PFSK-1 (cell line): Measurements from ENCODE around the gene DGUOK.

Source experiments
- FOXP2 ChIP-seq: optimal IDR thresholded peaks from 2 replicates; pipeline ENCODE3; 2011; ENCODE audit warnings: borderline replicate concordance, control low read depth, inconsistent platforms; ENCODE audit not compliant: insufficient read depth; ENCODE audit errors: extremely low read length, extremely low read depth
- POLR2AphosphoS5 ChIP-seq: IDR thresholded peaks from 2 replicates; pipeline ENCODE4 v1.6.1; 2012; ENCODE audit warnings: low read depth, mild to moderate bottlenecking, control low read depth, low read length, moderate library complexity
- SIN3A ChIP-seq: IDR thresholded peaks from 2 replicates; pipeline ENCODE4 v1.6.1; 2012; ENCODE audit warnings: mild to moderate bottlenecking, low read length, moderate library complexity, borderline replicate concordance; ENCODE audit not compliant: insufficient read depth
- TAF1 ChIP-seq: IDR thresholded peaks from 2 replicates; pipeline ENCODE4 v1.6.1; 2012; ENCODE audit warnings: low read length, control low read depth, borderline replicate concordance; ENCODE audit not compliant: insufficient read depth
- TF ChIP-seq, protein P1 (sequence below), 2 experiments: IDR thresholded peaks; 2 replicates each; pipeline versions ENCODE4 v1.6.1 to v1.8.0; 2011 to 2012; ENCODE audit warnings: low read depth in 2 of 2, low read length in 2 of 2, control low read depth in 1 of 2, inconsistent platforms in 1 of 2, mild to moderate bottlenecking in 1 of 2, moderate library complexity in 1 of 2; ENCODE audit not compliant: insufficient read depth in 1 of 2

DGUOK gene

GRCh38 chr2:73986085-73986681 lies 59.5 kb downstream of the DGUOK start:
- TF ChIP-seq TAF1, result no peak
- no peak for TF ChIP-seq POLR2AphosphoS5
- TF ChIP-seq FOXP2, result no peak
- no peak for TF ChIP-seq SIN3A
- TF ChIP-seq, protein P1, sequence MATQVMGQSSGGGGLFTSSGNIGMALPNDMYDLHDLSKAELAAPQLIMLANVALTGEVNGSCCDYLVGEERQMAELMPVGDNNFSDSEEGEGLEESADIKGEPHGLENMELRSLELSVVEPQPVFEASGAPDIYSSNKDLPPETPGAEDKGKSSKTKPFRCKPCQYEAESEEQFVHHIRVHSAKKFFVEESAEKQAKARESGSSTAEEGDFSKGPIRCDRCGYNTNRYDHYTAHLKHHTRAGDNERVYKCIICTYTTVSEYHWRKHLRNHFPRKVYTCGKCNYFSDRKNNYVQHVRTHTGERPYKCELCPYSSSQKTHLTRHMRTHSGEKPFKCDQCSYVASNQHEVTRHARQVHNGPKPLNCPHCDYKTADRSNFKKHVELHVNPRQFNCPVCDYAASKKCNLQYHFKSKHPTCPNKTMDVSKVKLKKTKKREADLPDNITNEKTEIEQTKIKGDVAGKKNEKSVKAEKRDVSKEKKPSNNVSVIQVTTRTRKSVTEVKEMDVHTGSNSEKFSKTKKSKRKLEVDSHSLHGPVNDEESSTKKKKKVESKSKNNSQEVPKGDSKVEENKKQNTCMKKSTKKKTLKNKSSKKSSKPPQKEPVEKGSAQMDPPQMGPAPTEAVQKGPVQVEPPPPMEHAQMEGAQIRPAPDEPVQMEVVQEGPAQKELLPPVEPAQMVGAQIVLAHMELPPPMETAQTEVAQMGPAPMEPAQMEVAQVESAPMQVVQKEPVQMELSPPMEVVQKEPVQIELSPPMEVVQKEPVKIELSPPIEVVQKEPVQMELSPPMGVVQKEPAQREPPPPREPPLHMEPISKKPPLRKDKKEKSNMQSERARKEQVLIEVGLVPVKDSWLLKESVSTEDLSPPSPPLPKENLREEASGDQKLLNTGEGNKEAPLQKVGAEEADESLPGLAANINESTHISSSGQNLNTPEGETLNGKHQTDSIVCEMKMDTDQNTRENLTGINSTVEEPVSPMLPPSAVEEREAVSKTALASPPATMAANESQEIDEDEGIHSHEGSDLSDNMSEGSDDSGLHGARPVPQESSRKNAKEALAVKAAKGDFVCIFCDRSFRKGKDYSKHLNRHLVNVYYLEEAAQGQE (IDR thresholded peaks at IDR 0.05; ENCODE audit: insufficient read depth in 1 of 2, low read depth in 2 of 2, low read length in 2 of 2), result no peak

DNA sequence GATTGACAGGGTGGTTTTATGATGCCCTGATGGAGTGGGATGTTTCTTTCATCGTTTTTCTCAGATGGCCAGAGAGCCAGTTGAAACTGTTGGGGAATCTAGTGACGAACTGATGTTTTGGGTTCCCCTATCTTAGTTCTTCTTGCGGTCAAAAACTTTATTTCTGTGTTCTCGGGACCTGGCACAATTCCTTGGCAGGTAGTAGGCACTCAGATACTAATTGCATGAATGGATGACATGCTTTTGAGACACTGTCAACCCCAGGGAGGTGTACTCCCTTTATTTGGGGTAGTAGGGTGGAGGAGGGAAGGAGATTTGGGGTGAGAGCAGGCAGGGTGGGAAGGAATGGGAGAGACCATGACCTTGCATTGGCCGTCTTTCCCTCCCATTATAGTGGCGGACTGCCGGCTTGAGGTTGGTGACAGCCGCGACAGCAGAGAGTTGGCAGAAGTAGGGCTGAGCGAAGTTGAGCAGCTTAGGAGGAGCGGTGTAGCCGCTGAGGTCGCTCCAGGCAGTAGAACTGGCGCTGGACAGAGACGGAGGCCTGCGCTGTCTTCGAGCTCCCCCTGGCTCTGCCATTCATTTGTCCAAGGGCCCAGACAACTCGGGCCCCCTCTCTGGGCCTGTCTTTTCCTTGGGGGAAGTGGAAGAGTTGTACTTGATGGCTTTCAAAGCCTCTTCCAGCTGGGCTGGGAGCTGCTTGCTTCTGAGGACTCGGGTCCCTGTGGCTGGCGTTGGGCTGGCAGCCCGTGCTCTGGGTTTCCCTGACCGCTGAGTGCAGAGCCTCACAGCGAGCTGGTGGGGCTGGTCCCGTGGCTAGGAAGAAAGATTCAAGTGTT lies 60.6 kb downstream of the DGUOK start:
- TF ChIP-seq TAF1 (no peak), SIN3A (no peak), POLR2AphosphoS5 (no peak), FOXP2 (no peak)
- TF ChIP-seq, protein P1 (IDR thresholded peaks at IDR 0.05; ENCODE audit: insufficient read depth in 1 of 2, low read depth in 2 of 2, low read length in 2 of 2), result peak; percentile 74 to 87

DNA sequence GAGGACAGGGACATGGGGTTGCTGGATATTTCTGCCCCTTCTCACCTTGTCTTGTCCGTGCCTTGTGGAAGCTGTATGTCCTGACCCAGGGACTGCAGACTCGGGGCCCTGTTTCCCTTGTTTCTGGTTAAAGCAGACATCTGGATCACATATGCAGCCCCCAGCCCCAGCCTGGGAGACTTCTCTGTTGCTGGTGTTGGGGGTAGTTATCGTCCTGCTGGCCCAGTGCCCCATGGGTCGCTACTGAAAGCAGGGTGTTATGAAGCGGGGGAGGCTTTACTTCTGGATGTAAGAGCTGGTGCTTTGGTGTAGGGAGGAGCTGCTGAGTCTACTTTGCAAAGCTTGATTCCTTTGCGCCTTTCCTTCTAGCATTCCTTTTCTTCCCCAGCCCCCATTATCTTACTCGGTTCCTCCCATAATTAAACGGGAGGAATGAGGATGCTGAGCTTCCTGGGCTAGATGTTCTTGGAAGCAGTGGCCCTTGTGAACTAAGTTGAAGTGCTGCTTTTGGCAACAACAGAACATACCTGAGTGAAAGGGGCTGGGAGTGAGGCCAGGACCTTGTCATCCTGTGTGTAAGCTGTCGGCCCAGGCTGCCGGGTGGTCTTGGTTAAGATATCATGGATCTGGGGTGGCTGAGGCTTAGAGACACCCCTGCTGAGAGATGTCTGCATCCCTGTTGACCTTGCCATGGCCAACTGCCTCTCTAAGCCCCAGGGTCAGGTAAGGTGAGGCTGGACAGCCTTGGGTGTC lies 61.4 kb downstream of the DGUOK start:
- no peak for TF ChIP-seq FOXP2
- TF ChIP-seq, protein P1 (IDR thresholded peaks at IDR 0.05; ENCODE audit: insufficient read depth in 1 of 2, low read depth in 2 of 2, low read length in 2 of 2), result no peak
- TF ChIP-seq SIN3A, result no peak
- TF ChIP-seq TAF1, result no peak
- no peak for TF ChIP-seq POLR2AphosphoS5

DNA sequence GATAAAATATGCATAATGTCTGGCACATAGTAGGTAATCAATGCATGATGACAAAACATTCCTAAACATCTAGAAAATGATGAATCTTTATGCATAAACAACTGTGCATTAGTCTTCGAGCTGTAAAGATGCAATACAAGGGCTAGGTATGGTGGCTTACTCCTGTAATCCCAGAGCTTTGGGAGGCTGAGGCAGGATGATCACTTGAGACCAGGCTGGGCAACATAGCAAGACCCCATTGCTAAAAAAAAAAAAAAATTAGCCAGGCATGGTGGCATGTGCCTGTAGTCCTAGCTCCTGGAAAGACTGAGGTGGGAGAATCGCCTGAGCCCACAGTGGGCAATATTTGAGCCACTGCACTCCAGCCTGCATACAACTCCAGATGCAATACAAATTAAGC lies 63.3 kb downstream of the DGUOK start:
- TF ChIP-seq POLR2AphosphoS5, result no peak
- TF ChIP-seq, protein P1 (IDR thresholded peaks at IDR 0.05; ENCODE audit: insufficient read depth in 1 of 2, low read depth in 2 of 2, low read length in 2 of 2), result no peak
- no peak for TF ChIP-seq TAF1
- no peak for TF ChIP-seq FOXP2
- TF ChIP-seq SIN3A, result no peak
